HG03135 (cell line): Measurements from ENCODE around the gene CDC25C.

Experiments
- ATAC-seq: cut with Tn5 transposase; IDR thresholded peaks from one replicate; pipeline ENCODE4 v1.9.1; 2021; ENCODE audit warnings: mild to moderate bottlenecking, moderate library complexity; ENCODE audit not compliant: unreplicated experiment

The CDC25C gene

GRCh38 chr5:138331449-138332368, at the start of gene CDC25C:
Gene CDC25C (minus strand): TSS chr5:138331804. CDS start chr5:138331180, 624 bp downstream.
- peak; percentile 99 for ATAC-seq

- no peak for ATAC-seq
Measured at GRCh38 chr5:138372653-138373052, 41.0 kb upstream of the CDC25C start.

- peak; percentile 66 for ATAC-seq
Measured at GRCh38 chr5:138372225-138372624, 40.6 kb upstream of the CDC25C start.

- no peak for ATAC-seq
Measured at GRCh38 chr5:138371454-138371853, 39.9 kb upstream of the CDC25C start.

- ATAC-seq: no peak
Measured at GRCh38 chr5:138370537-138370936, 38.9 kb upstream of the CDC25C start.

GRCh38 chr5:138369706-138370105, 38.1 kb upstream of the CDC25C start:
- no peak for ATAC-seq

GRCh38 chr5:138369261-138369660, 37.7 kb upstream of the CDC25C start:
- no peak for ATAC-seq

GRCh38 chr5:138366632-138367382, 35.2 kb upstream of the CDC25C start:
- ATAC-seq: no peak

- ATAC-seq: no peak
Measured at GRCh38 chr5:138364576-138364975, 33.0 kb upstream of the CDC25C start.

GRCh38 chr5:138360941-138361452, 29.4 kb upstream of the CDC25C start:
- ATAC-seq: no peak

GRCh38 chr5:138359621-138360020, 28.0 kb upstream of the CDC25C start:
- no peak for ATAC-seq

GRCh38 chr5:138354926-138355378, 23.3 kb upstream of the CDC25C start:
- ATAC-seq: no peak

- no peak for ATAC-seq
Measured at GRCh38 chr5:138354387-138354786, 22.8 kb upstream of the CDC25C start.

GRCh38 chr5:138353560-138354080, 22.0 kb upstream of the CDC25C start:
- ATAC-seq: no peak

- peak; percentile 40 for ATAC-seq
Measured at GRCh38 chr5:138352722-138353559, 21.3 kb upstream of the CDC25C start.

- ATAC-seq: peak; percentile 61
Measured at GRCh38 chr5:138352071-138352721, 20.6 kb upstream of the CDC25C start, which contains the start of gene KDM3B. Gene KDM3B (plus strand): TSS chr5:138352685. CDS start chr5:138352796, 111 bp downstream.

- no peak for ATAC-seq
Measured at GRCh38 chr5:138351517-138351916, 19.9 kb upstream of the CDC25C start.

- ATAC-seq: no peak
Measured at GRCh38 chr5:138351056-138351455, 19.5 kb upstream of the CDC25C start.

- ATAC-seq: no peak
Measured at GRCh38 chr5:138350563-138350890, 18.9 kb upstream of the CDC25C start.
